ENCODE results near the gene GRID2.

DNA sequence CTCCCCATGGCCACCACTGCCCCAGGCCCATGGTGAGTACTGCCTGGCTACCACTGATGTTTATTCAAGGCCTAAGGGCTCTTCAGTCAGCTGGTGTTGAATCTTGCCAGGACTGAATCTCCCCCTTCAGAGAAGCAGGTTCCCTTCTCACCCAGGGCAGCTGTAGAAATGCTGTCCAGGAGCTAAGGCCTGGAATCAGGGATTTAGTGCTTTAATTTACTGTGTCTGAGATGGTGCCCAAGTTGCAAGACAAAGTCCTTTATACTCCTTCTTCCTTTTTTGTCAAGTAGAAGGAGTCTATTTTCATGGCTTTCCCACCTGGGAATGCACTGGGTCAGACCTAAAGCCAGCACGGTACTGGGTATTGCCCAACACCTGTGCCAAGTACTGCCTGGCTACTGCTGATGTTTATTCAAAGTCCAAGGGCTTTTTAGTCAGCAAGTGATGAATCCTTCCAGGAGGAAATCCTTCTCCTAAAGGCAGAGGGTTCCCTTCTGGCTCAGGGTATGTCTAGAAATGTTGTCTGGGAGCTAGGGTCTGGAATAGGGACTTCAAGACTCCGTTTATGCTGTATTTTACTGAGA lies 1407.2 kb downstream of the GRID2 start:
- TF ChIP-seq, protein P1, sequence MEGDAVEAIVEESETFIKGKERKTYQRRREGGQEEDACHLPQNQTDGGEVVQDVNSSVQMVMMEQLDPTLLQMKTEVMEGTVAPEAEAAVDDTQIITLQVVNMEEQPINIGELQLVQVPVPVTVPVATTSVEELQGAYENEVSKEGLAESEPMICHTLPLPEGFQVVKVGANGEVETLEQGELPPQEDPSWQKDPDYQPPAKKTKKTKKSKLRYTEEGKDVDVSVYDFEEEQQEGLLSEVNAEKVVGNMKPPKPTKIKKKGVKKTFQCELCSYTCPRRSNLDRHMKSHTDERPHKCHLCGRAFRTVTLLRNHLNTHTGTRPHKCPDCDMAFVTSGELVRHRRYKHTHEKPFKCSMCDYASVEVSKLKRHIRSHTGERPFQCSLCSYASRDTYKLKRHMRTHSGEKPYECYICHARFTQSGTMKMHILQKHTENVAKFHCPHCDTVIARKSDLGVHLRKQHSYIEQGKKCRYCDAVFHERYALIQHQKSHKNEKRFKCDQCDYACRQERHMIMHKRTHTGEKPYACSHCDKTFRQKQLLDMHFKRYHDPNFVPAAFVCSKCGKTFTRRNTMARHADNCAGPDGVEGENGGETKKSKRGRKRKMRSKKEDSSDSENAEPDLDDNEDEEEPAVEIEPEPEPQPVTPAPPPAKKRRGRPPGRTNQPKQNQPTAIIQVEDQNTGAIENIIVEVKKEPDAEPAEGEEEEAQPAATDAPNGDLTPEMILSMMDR (IDR thresholded peaks at IDR 0.05): no peak
- TF ChIP-seq POLR2A (IDR thresholded peaks at IDR 0.05) (no peak), POLR2AphosphoS5 (IDR thresholded peaks at IDR 0.05; ENCODE audit: insufficient read depth in 1 of 2, low read depth in 1 of 2) (no peak)
